Mucosa of rectum (tissue), 2 donors: Measurements from ENCODE around the gene UXT.

Experiments used
- H3K27ac ChIP-seq, 2 donors: one replicate each; pipeline ENCODE4 v1.7.0; 2013; ENCODE audit warnings: inconsistent platforms in 2 of 2, low read depth in 2 of 2, low read length in 2 of 2
- H3K27me3 ChIP-seq, 2 donors: one replicate each; pipeline ENCODE4 v1.7.0; 2013; ENCODE audit warnings: low read length in 2 of 2; ENCODE audit not compliant: control insufficient read depth in 2 of 2, insufficient read depth in 2 of 2
- H3K36me3 ChIP-seq, 2 donors: one replicate each; pipeline ENCODE4 v1.7.0; 2013; ENCODE audit warnings: low read length in 2 of 2; ENCODE audit not compliant: control insufficient read depth in 2 of 2, insufficient read depth in 2 of 2
- H3K4me1 ChIP-seq, 2 donors: one replicate each; pipeline ENCODE4 v1.7.0; 2013; ENCODE audit warnings: low read length in 2 of 2, mild to moderate bottlenecking in 1 of 2; ENCODE audit not compliant: control insufficient read depth in 2 of 2, insufficient read depth in 2 of 2
- H3K4me3 ChIP-seq, 2 donors: one replicate each; pipeline ENCODE4 v1.7.0; 2013; ENCODE audit warnings: low read length in 2 of 2
- H3K9ac ChIP-seq, 2 donors: one replicate each; pipeline ENCODE4 v1.7.0; 2013; ENCODE audit warnings: low read length in 2 of 2, low read depth in 1 of 2, mild to moderate bottlenecking in 1 of 2
- H3K9me3 ChIP-seq, 2 donors: one replicate each; pipeline ENCODE4 v1.7.0; 2013; ENCODE audit warnings: low read length in 2 of 2; ENCODE audit not compliant: control insufficient read depth in 2 of 2
- donor health status: healthy.
- donor health status: Normal muscosa, but diverticular disease.

The UXT gene

GRCh38 chrX:47658684-47659420 lies at the start of gene UXT:
Gene UXT (minus strand): TSS chrX:47659180. CDS start chrX:47658927, 253 bp downstream.
- Histone ChIP-seq H3K27ac (peak within 1 kb of the TSS; percentile 98 to 99), H3K9ac (peak within 1 kb of the TSS; percentile 88 to 90), H3K9me3 (no peaks in the 10 kb centered on the region), H3K27me3 (peaks cover 0 to 3% of the 10 kb centered on the region in 2 donors), H3K36me3 (peaks cover 2 to 13% of the 10 kb centered on the region in 2 donors), H3K4me1 (no peaks in the 10 kb centered on the region), H3K4me3 (peak within 1 kb of the TSS; percentile 82 to 87)

- H3K27me3 ChIP-seq = peaks cover 2 to 3% of the 10 kb centered on the region in 2 donors
- no peak overlapping the region for H3K9ac ChIP-seq
- no peaks in the 10 kb centered on the region for H3K9me3 ChIP-seq
- H3K36me3 ChIP-seq = no peaks in the 10 kb centered on the region
- no peak overlapping the region for H3K4me3 ChIP-seq
- H3K4me1 ChIP-seq = no peaks in the 10 kb centered on the region
- no peak overlapping the region for H3K27ac ChIP-seq
These were observed 48.2 kb upstream of the UXT start for GRCh38 chrX:47707031-47707780.

- Histone ChIP-seq H3K4me1 (no peaks in the 10 kb centered on the region), H3K27ac (no peak overlapping the region), H3K9me3 (no peaks in the 10 kb centered on the region), H3K9ac (no peak overlapping the region), H3K36me3 (no peaks in the 10 kb centered on the region), H3K4me3 (no peak overlapping the region), H3K27me3 (peaks cover 2 to 3% of the 10 kb centered on the region in 2 donors)
These were observed 47.6 kb upstream of the UXT start for GRCh38 chrX:47706575-47706974.

DNA sequence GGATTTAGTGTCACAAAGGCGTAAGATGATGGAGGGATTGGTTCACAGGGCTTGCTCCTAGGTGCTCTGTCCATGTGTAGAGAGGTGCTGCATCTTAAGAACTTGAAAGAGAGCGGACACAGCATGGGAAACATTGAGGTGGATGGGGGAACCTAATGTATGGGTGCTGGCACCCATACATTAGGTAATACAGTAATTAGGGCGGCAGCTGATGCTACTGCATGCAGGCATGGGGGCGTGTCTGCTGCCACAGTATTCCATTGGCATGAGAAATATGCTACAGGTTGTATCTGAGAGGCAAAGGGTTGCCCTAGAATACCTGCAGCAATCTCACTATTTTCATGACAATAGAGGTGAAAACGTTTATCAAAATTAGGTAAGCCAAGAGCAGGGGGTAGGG lies 45.8 kb upstream of the UXT start:
- Histone ChIP-seq H3K4me3 (no peak overlapping the region), H3K9ac (no peak overlapping the region), H3K9me3 (no peaks in the 10 kb centered on the region)

GRCh38 chrX:47697181-47697580 lies 38.2 kb upstream of the UXT start:
- H3K4me3 ChIP-seq = no peak overlapping the region
- peaks cover 0 to 3% of the 10 kb centered on the region in 2 donors for H3K27me3 ChIP-seq
- H3K27ac ChIP-seq = no peak overlapping the region
- no peaks in the 10 kb centered on the region for H3K9me3 ChIP-seq
- H3K4me1 ChIP-seq = no peaks in the 10 kb centered on the region
- H3K36me3 ChIP-seq = no peaks in the 10 kb centered on the region
- H3K9ac ChIP-seq = no peak overlapping the region

More for the DNA sequence above, 45.8 kb upstream of the UXT start:
- Histone ChIP-seq H3K27ac (no peak overlapping the region), H3K36me3 (no peaks in the 10 kb centered on the region), H3K4me1 (no peaks in the 10 kb centered on the region), H3K27me3 (peaks cover under 1 to 2% of the 10 kb centered on the region in 2 donors)

DNA sequence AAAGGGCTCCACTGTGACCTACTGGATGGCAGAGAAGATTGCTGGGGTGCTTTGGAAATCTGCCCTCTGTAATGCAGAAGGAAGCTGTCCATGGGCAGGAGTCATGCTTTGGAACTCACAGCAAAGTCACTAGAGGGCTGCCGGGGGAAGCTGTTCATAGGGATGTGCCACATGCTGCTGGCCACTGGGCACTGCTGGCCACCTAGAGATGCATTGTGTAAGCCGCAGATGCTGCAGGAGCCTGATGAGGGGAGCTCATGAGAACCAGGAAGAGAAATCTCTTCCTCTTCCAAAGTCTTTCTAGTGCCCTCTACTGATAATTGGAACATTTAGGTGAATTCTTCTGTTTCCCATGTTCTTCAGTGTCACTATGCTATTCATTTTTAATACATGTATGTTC lies 31.2 kb upstream of the UXT start:
- no peaks in the 10 kb centered on the region for H3K9me3 ChIP-seq
- no peak overlapping the region for H3K27ac ChIP-seq
- H3K4me1 ChIP-seq = no peaks in the 10 kb centered on the region
- peaks cover 0 to 10% of the 10 kb centered on the region in 2 donors for H3K27me3 ChIP-seq
- H3K9ac ChIP-seq = no peak overlapping the region
- H3K36me3 ChIP-seq = no peaks in the 10 kb centered on the region
- H3K4me3 ChIP-seq = no peak overlapping the region

- Histone ChIP-seq H3K27ac (no peak overlapping the region), H3K4me3 (no peak overlapping the region), H3K27me3 (peaks cover 6 to 10% of the 10 kb centered on the region in 2 donors), H3K36me3 (no peaks in the 10 kb centered on the region), H3K4me1 (no peaks in the 10 kb centered on the region), H3K9me3 (no peaks in the 10 kb centered on the region), H3K9ac (no peak overlapping the region)
These were observed 28.3 kb upstream of the UXT start for GRCh38 chrX:47687263-47687662.

GRCh38 chrX:47683829-47684205 lies 24.8 kb upstream of the UXT start:
- H3K4me1 ChIP-seq = no peaks in the 10 kb centered on the region

GRCh38 chrX:47683184-47683828 lies 24.3 kb upstream of the UXT start:
- no peaks in the 10 kb centered on the region for H3K4me1 ChIP-seq
- H3K27me3 ChIP-seq = peaks cover 4 to 13% of the 10 kb centered on the region in 2 donors
- no peaks in the 10 kb centered on the region for H3K36me3 ChIP-seq
- H3K9me3 ChIP-seq = no peaks in the 10 kb centered on the region
- H3K27ac ChIP-seq = no peak overlapping the region
- H3K4me3 ChIP-seq = no peak overlapping the region
- no peak overlapping the region for H3K9ac ChIP-seq

More at GRCh38 chrX:47683829-47684205, 24.8 kb upstream of the UXT start:
- no peaks in the 10 kb centered on the region for H3K36me3 ChIP-seq
- H3K27ac ChIP-seq = no peak overlapping the region
- H3K27me3 ChIP-seq = peaks cover 4 to 9% of the 10 kb centered on the region in 2 donors
- H3K9me3 ChIP-seq = no peaks in the 10 kb centered on the region
- H3K4me3 ChIP-seq = no peak overlapping the region
- no peak overlapping the region for H3K9ac ChIP-seq
